HG02763 (cell line): ENCODE data around the gene ABHD8.

Experiments
- ATAC-seq: cut with Tn5 transposase; IDR thresholded peaks from one replicate; pipeline ENCODE4 v1.9.1; 2021; ENCODE audit warnings: mild to moderate bottlenecking, moderate library complexity; ENCODE audit not compliant: unreplicated experiment

ABHD8 gene

DNA sequence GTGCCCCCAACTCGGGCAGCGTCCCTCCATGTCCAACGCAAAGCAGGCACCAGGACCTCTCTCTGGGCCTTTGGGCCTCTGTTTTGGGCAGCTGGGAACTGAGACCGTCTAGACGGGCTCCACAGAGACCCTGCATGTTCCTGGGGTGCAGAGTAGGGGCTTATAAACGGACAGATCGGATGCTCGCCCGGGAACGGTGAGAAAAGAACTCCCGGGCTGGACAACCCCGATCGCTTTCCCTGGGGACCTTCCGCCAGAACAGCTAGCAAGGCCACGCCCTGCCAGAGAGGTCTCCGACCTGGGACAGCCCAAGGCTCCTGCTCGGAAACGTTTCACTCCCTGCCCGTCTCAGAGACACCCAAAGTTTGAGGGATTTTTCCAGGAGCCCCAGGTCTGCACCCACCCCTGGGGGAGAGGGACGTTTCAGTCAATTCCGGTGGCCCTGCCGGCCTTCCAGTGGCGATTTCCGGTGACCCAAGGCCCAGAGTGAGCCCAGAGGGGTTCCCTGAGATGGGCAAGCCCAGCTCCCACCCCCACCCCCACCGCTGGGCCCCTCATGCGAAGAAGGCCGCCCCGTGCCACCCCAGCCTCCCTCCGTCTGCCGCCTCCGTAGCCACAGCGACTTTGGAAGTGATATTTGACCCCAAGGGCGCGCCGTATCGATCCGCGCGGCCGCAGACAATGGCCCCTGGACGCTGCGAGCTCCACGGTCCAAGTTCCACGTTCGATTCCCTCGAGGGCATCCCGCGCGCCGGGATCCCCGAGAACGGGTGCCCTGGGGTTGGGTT, 59.2 kb downstream of the ABHD8 start:
- ATAC-seq: no peak

DNA sequence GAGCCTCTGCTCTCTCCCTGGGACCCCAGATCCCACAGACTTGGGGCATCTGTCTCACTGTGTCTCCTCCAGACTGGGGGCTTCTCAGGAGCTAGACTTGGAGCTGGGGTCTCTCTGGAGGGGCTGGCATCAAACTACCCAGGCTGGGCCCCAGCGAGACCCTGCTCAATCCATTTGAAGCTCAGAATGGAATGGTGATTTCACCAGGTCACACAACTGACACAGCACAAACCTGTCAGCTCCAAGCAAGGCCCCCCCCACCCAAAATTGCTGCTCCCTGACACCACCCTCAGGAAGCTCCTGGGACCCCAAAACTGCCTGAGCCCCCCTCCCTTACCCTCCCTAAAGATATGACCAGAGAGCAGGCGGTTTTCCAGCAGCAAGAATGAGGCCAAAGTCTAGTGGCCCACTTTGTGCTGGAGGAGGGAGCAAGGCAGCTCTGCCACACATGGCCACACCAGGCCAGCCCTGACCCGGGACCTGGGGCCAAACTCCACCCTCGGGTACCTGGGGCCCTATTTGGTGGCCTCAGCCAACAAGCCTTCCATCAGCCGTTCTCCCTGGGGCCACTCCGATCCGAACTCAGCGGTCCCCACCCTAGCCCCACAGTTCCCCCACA, 59.9 kb downstream of the ABHD8 start:
- ATAC-seq: no peak

DNA sequence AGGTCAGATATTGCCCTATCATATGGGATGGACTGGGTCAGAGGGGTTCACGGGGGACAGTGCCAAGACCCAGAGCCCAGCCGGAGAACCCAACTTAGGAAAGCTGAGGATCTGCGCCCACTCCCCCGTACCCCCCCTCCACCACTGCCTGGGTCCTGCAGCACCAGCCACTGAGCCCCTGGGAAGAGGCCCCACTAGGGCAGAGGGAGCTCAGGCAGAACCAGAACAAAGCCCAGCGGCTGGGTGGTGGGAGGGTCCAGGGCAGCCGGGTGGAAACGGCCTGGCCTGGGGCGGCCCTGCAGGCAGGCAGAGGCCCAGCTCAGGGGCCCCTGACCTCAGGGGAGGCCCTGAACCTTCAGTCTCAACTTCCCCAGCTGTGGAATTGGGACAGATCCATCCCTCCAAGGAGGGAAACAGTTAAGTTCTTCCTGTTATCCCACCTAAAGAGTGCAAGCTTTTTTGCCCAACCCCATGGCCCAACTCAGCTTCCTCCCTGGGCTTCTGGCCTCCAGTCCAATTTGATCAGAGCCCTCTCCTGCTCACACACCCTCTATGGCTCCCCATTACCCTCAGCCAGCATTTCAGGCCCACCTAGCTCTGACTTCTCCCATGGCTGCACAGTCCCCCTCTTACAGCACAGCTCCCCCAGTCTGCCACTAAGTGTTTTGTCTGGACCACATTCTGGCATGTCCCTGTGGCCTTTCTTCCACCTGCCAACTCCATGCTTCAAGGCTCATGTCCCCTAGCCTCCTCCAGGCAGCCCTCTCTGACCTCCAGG, 60.6 kb downstream of the ABHD8 start:
- ATAC-seq: no peak
